Stimulated activated CD8-positive, alpha-beta memory T cell treated with anti-CD3 and anti-CD28 coated beads, Interleukin-15, amount 100 ng/mL, for 1 hour (primary cell): ENCODE data around the gene POLR2J.
"Not testable (repeated sequence)": the region's sequence is repeated elsewhere in the genome, so short reads cannot be mapped to it uniquely, and the experiment has no call there.

Source experiments
- DNase-seq: peaks from one replicate; pipeline ENCODE4 v3.0.0-alpha.2; 2020; ENCODE audit warnings: low read depth

POLR2J gene

GRCh38 chr7:102478314-102479208 lies at the start of gene POLR2J:
Gene POLR2J (minus strand): TSS chr7:102478922. CDS start chr7:102478860, 62 bp downstream.
- DNase-seq = peak; percentile 75

- not testable (repeated sequence) for DNase-seq
Observed at GRCh38 chr7:102527822-102528793, 49.4 kb upstream of the POLR2J start.

GRCh38 chr7:102527182-102527581 lies 48.5 kb upstream of the POLR2J start:
- DNase-seq = not testable (repeated sequence)

- not testable (repeated sequence) for DNase-seq
Observed at GRCh38 chr7:102524803-102525202, 46.1 kb upstream of the POLR2J start.

- DNase-seq = not testable (repeated sequence)
Observed at GRCh38 chr7:102520797-102521196, 42.1 kb upstream of the POLR2J start.

- not testable (repeated sequence) for DNase-seq
Observed at GRCh38 chr7:102517550-102518147, 38.9 kb upstream of the POLR2J start, which contains the start of gene RASA4B. Gene RASA4B (minus strand): TSS chr7:102517777. CDS start chr7:102517710, 67 bp downstream.

- not testable (repeated sequence) for DNase-seq
Observed at GRCh38 chr7:102516951-102517350, 38.2 kb upstream of the POLR2J start.

- DNase-seq = not testable (repeated sequence)
Observed at GRCh38 chr7:102515889-102516288, 37.2 kb upstream of the POLR2J start.

- not testable (repeated sequence) for DNase-seq
Observed at GRCh38 chr7:102514881-102515721, 36.4 kb upstream of the POLR2J start.

GRCh38 chr7:102512642-102513221 lies 34.0 kb upstream of the POLR2J start:
- DNase-seq = not testable (repeated sequence)

GRCh38 chr7:102511860-102512522 lies 33.3 kb upstream of the POLR2J start:
- DNase-seq = not testable (repeated sequence)

GRCh38 chr7:102510575-102510974 lies 31.9 kb upstream of the POLR2J start:
- not testable (repeated sequence) for DNase-seq

GRCh38 chr7:102507410-102508088 lies 28.8 kb upstream of the POLR2J start:
- DNase-seq = not testable (repeated sequence)

- not testable (repeated sequence) for DNase-seq
Observed at GRCh38 chr7:102505298-102506185, 26.8 kb upstream of the POLR2J start.

GRCh38 chr7:102503141-102503540 lies 24.4 kb upstream of the POLR2J start:
- DNase-seq = not testable (repeated sequence)

- DNase-seq = not testable (repeated sequence)
Observed at GRCh38 chr7:102498321-102498720, 19.6 kb upstream of the POLR2J start.

- not testable (repeated sequence) for DNase-seq
Observed at GRCh38 chr7:102497308-102497707, 18.6 kb upstream of the POLR2J start.

- not testable (repeated sequence) for DNase-seq
Observed at GRCh38 chr7:102496861-102497260, 18.1 kb upstream of the POLR2J start.
